Measurements from ENCODE around the gene HLA-DQA1. TPM values are rescaled to one million over a fixed set of nuclear protein-coding genes. Genes with fewer than 3 reads are reported as not detected.
A peak's percentile ranks its signal among the peaks of the same experiment; 100 is the strongest.
"Not testable (repeated sequence)": the region's sequence is repeated elsewhere in the genome, so short reads cannot be mapped to it uniquely, and the experiment has no call there.

The HLA-DQA1 gene
- not detected in 2 replicates for total RNA-seq (2022)
- Bru-seq, nascent RNA: not detected
- not detected for BruChase-seq, experiment 1, labeled RNA remaining after a 6-hour chase
- not detected for BruChase-seq, experiment 2, labeled RNA remaining after a 2-hour chase
- long read RNA-seq: 0 reads

GRCh38 chr6:32637219-32637880 lies at the start of gene HLA-DQA1:
TSS of gene HLA-DQA1 (plus strand) at chr6:32637406. CDS start at chr6:32637459, 53 bp downstream.
- no peak for TF ChIP-seq CTCF (IDR thresholded peaks at IDR 0.05; ENCODE audit: unreplicated experiment)
- H3K27me3 Mint-ChIP-seq (ENCODE audit: insufficient read depth, unreplicated experiment): peaks cover 89% of the 10 kb centered on the region
- ChIA-PET POLR2A (no interaction called here), CTCF (no interaction called here)
- H3K36me3 Mint-ChIP-seq (ENCODE audit: insufficient read depth, unreplicated experiment): no peaks in the 10 kb centered on the region
- H3K9me3 Mint-ChIP-seq (ENCODE audit: unreplicated experiment): no peaks in the 10 kb centered on the region
- H3K27ac Mint-ChIP-seq (ENCODE audit: low read depth, unreplicated experiment): no peak within 1 kb of the TSS
- DNase-seq (ENCODE audit: unreplicated experiment): no peak
- intact Hi-C loops (cut with micrococcal nuclease): no loop called here
- no TSS peak for BruUV-seq (replicated peaks)
- no peaks in the 10 kb centered on the region for H3K4me1 Mint-ChIP-seq (ENCODE audit: insufficient read depth, unreplicated experiment)
- no peak within 1 kb of the TSS for H3K4me3 Mint-ChIP-seq (ENCODE audit: unreplicated experiment)

- intact Hi-C loops (cut with micrococcal nuclease): no loop called here
- TF ChIP-seq CTCF (IDR thresholded peaks at IDR 0.05; ENCODE audit: unreplicated experiment): no peak
- Mint-ChIP-seq H3K4me1 (ENCODE audit: insufficient read depth, unreplicated experiment) (no peaks in the 10 kb centered on the region), H3K27me3 (ENCODE audit: insufficient read depth, unreplicated experiment) (peaks cover 49% of the 10 kb centered on the region), H3K4me3 (ENCODE audit: unreplicated experiment) (no peak overlapping the region), H3K27ac (ENCODE audit: low read depth, unreplicated experiment) (no peak overlapping the region), H3K9me3 (ENCODE audit: unreplicated experiment) (peaks cover 7% of the 10 kb centered on the region), H3K36me3 (ENCODE audit: insufficient read depth, unreplicated experiment) (no peaks in the 10 kb centered on the region)
- BruUV-seq (replicated peaks): no TSS peak
- no peak for DNase-seq (ENCODE audit: unreplicated experiment)
- ChIA-PET CTCF (interaction anchor here (1.3 kb wide), 1 partner anchor 175 kb away, joined by 3 read pairs; no protein-coding TSS in a partner anchor), POLR2A (no interaction called here)
Measured at GRCh38 chr6:32588156-32588555, 49.0 kb upstream of the HLA-DQA1 start.

GRCh38 chr6:32589596-32590449 lies 47.4 kb upstream of the HLA-DQA1 start, which contains the start of gene HLA-DRB1:
TSS of gene HLA-DRB1 (minus strand) at chr6:32589848. CDS start at chr6:32589742, 106 bp downstream.
- ChIA-PET POLR2A (no interaction called here), CTCF (no interaction called here)
- Mint-ChIP-seq H3K27me3 (ENCODE audit: insufficient read depth, unreplicated experiment) (peaks cover 36% of the 10 kb centered on the region), H3K27ac (ENCODE audit: low read depth, unreplicated experiment) (no peak within 1 kb of the TSS), H3K9me3 (ENCODE audit: unreplicated experiment) (peaks cover 7% of the 10 kb centered on the region), H3K4me3 (ENCODE audit: unreplicated experiment) (no peak within 1 kb of the TSS), H3K4me1 (ENCODE audit: insufficient read depth, unreplicated experiment) (no peaks in the 10 kb centered on the region), H3K36me3 (ENCODE audit: insufficient read depth, unreplicated experiment) (no peaks in the 10 kb centered on the region)
- intact Hi-C loops (cut with micrococcal nuclease): no loop called here
- no peak for TF ChIP-seq CTCF (IDR thresholded peaks at IDR 0.05; ENCODE audit: unreplicated experiment)
- peak; percentile 9 for DNase-seq (ENCODE audit: unreplicated experiment)
- no TSS peak for BruUV-seq (replicated peaks)

GRCh38 chr6:32590713-32591112 lies 46.5 kb upstream of the HLA-DQA1 start:
- H3K36me3 Mint-ChIP-seq (ENCODE audit: insufficient read depth, unreplicated experiment); H3K4me3 Mint-ChIP-seq (ENCODE audit: unreplicated experiment); CTCF ChIA-PET; DNase-seq (ENCODE audit: unreplicated experiment); H3K4me1 Mint-ChIP-seq (ENCODE audit: insufficient read depth, unreplicated experiment); H3K9me3 Mint-ChIP-seq (ENCODE audit: unreplicated experiment); POLR2A ChIA-PET; BruUV-seq (replicated peaks); intact Hi-C loops (cut with micrococcal nuclease); H3K27ac Mint-ChIP-seq (ENCODE audit: low read depth, unreplicated experiment): not testable (repeated sequence)
- H3K27me3 Mint-ChIP-seq (ENCODE audit: insufficient read depth, unreplicated experiment): peaks cover 27% of the 10 kb centered on the region
